Measurements from ENCODE around the gene C1orf35. TPM values are rescaled to one million over a fixed set of nuclear protein-coding genes. Genes with fewer than 3 reads are reported as not detected.

Gene C1orf35
- total RNA-seq, 1 experiment from 2014 or later = 31.0 TPM

GRCh38 chr1:228136901-228137300 lies 33.8 kb upstream of the C1orf35 start:
- peaks cover 4 to 7% of the 10 kb centered on the region in 2 experiments for H3K4me1 Mint-ChIP-seq
- Histone ChIP-seq H3K9ac (ENCODE audit: extremely low read depth, insufficient read length, low read length) (no peak overlapping the region), H3K4me2 (ENCODE audit: insufficient read depth, insufficient read length, low read length) (no peak overlapping the region), H3K23ac (ENCODE audit: insufficient read length, low read depth, low read length) (no peak overlapping the region), H3K27ac (ENCODE audit: insufficient read length, low read depth, low read length) (no peak overlapping the region), H3T11ph (ENCODE audit: low read length) (no peak overlapping the region), H4K8ac (replicated peaks; ENCODE audit: insufficient read length, low read depth, low read length) (no peak overlapping the region), H2BK5ac (ENCODE audit: insufficient read length, low read length) (no peak overlapping the region), H3K4me1 (ENCODE audit: insufficient read depth, low read length) (no peaks in the 10 kb centered on the region), H3K23me2 (ENCODE audit: insufficient read length, low read depth, low read length, poor library complexity, severe bottlenecking) (peaks cover 11% of the 10 kb centered on the region), H2AFZ (ENCODE audit: low read length) (no peak overlapping the region), H3K14ac (ENCODE audit: insufficient read depth, low read length) (no peak overlapping the region), H3K56ac (ENCODE audit: insufficient read length, low read depth, low read length) (no peak overlapping the region), H2BK15ac (ENCODE audit: low read depth, low read length) (no peak overlapping the region), H3K79me1 (ENCODE audit: insufficient read depth, low read depth, low read length, poor library complexity, severe bottlenecking) (peaks cover 5% of the 10 kb centered on the region), H4K91ac (ENCODE audit: insufficient read length, low read depth, low read length) (no peak overlapping the region), H2BK120ac (ENCODE audit: low read depth, low read length, poor library complexity, severe bottlenecking) (no peak overlapping the region), H2BK20ac (ENCODE audit: low read depth, low read length, poor library complexity, severe bottlenecking) (no peak overlapping the region), H3K18ac (ENCODE audit: insufficient read length, low read depth, low read length) (no peak overlapping the region), H3K9me3 (ENCODE audit: control insufficient read depth, low read depth, low read length) (no peaks in the 10 kb centered on the region), H2BK12ac (ENCODE audit: insufficient read length, low read depth, low read length) (no peak overlapping the region), H3K79me2 (ENCODE audit: insufficient read depth, low read length) (peaks cover 8% of the 10 kb centered on the region; the same call in 1 of the 2 replicates), H3K27me3 (ENCODE audit: insufficient read depth, low read length) (peaks cover 3% of the 10 kb centered on the region; the same call in 1 of the 2 replicates), H4K20me1 (ENCODE audit: control insufficient read depth, insufficient read depth, insufficient read length) (no peaks in the 10 kb centered on the region), H3K4ac (ENCODE audit: low read depth, low read length) (no peak overlapping the region), H2AK5ac (ENCODE audit: insufficient read length, low read length) (no peak overlapping the region), H4K5ac (ENCODE audit: insufficient read length, low read depth, low read length) (no peak overlapping the region)
- no peaks in the 10 kb centered on the region for H3K9me3 Mint-ChIP-seq
- H3K4me3 Mint-ChIP-seq = no peak overlapping the region
- TF ChIP-seq CTCF (conservative IDR thresholded peaks at IDR 0.05) = no peak
- H3K27me3 Mint-ChIP-seq (ENCODE audit: low read depth) = peaks cover 67% of the 10 kb centered on the region
- no peaks in the 10 kb centered on the region for H3K36me3 Mint-ChIP-seq (ENCODE audit: insufficient read depth in 1 of 3, low read depth in 3 of 3)
- H3K27ac Mint-ChIP-seq = no peak overlapping the region
- DNase-seq = no peak
- WGBS (ENCODE audit: extremely low coverage, insufficient read length, low lambda C conversion rate) = no CpG with 5 or more reads among the region's 1 CpG
